HUDEP-2 (cell line): ENCODE results near the gene NYNRIN.
"Not testable (repeated sequence)": the region's sequence is repeated elsewhere in the genome, so short reads cannot be mapped to it uniquely, and the experiment has no call there.

ENCODE experiments used
- DNase-seq, 76 experiments: peaks; one replicate each; lab custom pipeline; 2025; ENCODE audit not compliant: unreplicated experiment in 76 of 76; lab: John Stamatoyannopoulos, UW

NYNRIN gene

GRCh38 chr14:24441485-24441884 is 42.7 kb downstream of the NYNRIN start:
- no peak for DNase-seq

- peak in 1 of 76 experiments; percentile 35 for DNase-seq
These were observed 43.1 kb downstream of the NYNRIN start for GRCh38 chr14:24441904-24442239.

GRCh38 chr14:24442240-24443052 is 43.6 kb downstream of the NYNRIN start, which contains the start of gene SDR39U1:
Gene SDR39U1, minus strand, starts transcription at chr14:24442776. Its CDS starts 7 bp downstream, at chr14:24442769.
- peak in 75 of 76 experiments; percentile 77 to 99 (median 95) for DNase-seq

GRCh38 chr14:24443053-24443665 is 44.4 kb downstream of the NYNRIN start:
- DNase-seq, result no peak

- DNase-seq, result not testable (repeated sequence)
These were observed 52.0 kb downstream of the NYNRIN start for GRCh38 chr14:24450828-24451227.

GRCh38 chr14:24456980-24457379 is 58.2 kb downstream of the NYNRIN start:
- no peak for DNase-seq

GRCh38 chr14:24458736-24459135 is 59.9 kb downstream of the NYNRIN start:
- DNase-seq, result no peak

GRCh38 chr14:24459331-24459730 is 60.5 kb downstream of the NYNRIN start:
- DNase-seq, result no peak

GRCh38 chr14:24461336-24461735 is 62.5 kb downstream of the NYNRIN start:
- no peak for DNase-seq

- no peak for DNase-seq
These were observed 64.4 kb downstream of the NYNRIN start for GRCh38 chr14:24463017-24463883.

GRCh38 chr14:24463884-24464785 is 65.3 kb downstream of the NYNRIN start:
- no peak for DNase-seq

- no peak for DNase-seq
These were observed 66.6 kb downstream of the NYNRIN start for GRCh38 chr14:24465368-24465767.

GRCh38 chr14:24465805-24466204 is 67.0 kb downstream of the NYNRIN start:
- no peak for DNase-seq
